Upper lobe of right lung (tissue), 1 donor: ENCODE results near the gene LBX2. TPM values are rescaled to one million over a fixed set of nuclear protein-coding genes. Genes with fewer than 3 reads are reported as not detected.

Source experiments
- ATAC-seq: fragments of 200-7000 bp; cut with Tn5 transposase; one replicate; pipeline ENCODE4 v1.9.1; 2020; ENCODE audit warnings: mild to moderate bottlenecking, moderate library complexity
- DNase-seq: peaks from one replicate; pipeline ENCODE4 v3.0.0-alpha.2; 2020
- H3K27ac ChIP-seq: fragments of 200-600 bp; one replicate; pipeline ENCODE4 v1.8.0; 2022
- H3K27me3 ChIP-seq: fragments of 200-600 bp; one replicate; pipeline ENCODE4 v1.8.0; 2022; ENCODE audit warnings: mild to moderate bottlenecking
- H3K36me3 ChIP-seq: fragments of 200-600 bp; one replicate; pipeline ENCODE4 v1.8.0; 2022
- H3K4me1 ChIP-seq: fragments of 200-600 bp; one replicate; pipeline ENCODE4 v1.8.0; 2022
- H3K4me3 ChIP-seq: fragments of 200-600 bp; one replicate; pipeline ENCODE4 v1.8.0; 2022; ENCODE audit warnings: mild to moderate bottlenecking
- H3K9me3 ChIP-seq: fragments of 200-600 bp; one replicate; pipeline ENCODE4 v1.8.0; 2022
- CTCF ChIP-seq: fragments of 200-600 bp; IDR thresholded peaks from one replicate; pipeline ENCODE4 v1.8.0; 2022; ENCODE audit warnings: antibody characterized with exemption
- intact Hi-C: fragments of 100-400 bp; cut with DNase I; formaldehyde crosslinking; loops from one replicate; pipeline ENCODE4 v1.11.0; 2022
- total RNA-seq: library from RNA; stranded (reverse); fragmentation: NEBNext Ultra II Directional; extraction: Animal tissue kit (Norgen Biotek cat#: 25700); gene quantifications from one replicate; pipeline ENCODE4 v1.2.1, GENCODE V29; 2021
- donor health status: DM: no; HTN: yes; CAD: no; lungs with severe emphysema.

LBX2 gene
- total RNA-seq, 1 donor from 2014 or later: 1.8 TPM

- peaks cover 41% of the 10 kb centered on the region for H3K27me3 ChIP-seq
- no peak overlapping the region for H3K27ac ChIP-seq
- ATAC-seq (no peak), DNase-seq (no peak)
- no peaks in the 10 kb centered on the region for H3K9me3 ChIP-seq
- peaks cover 9% of the 10 kb centered on the region for H3K36me3 ChIP-seq
- no peak overlapping the region for H3K4me3 ChIP-seq
- intact Hi-C loops: no loop called here
- peaks cover 45% of the 10 kb centered on the region for H3K4me1 ChIP-seq
- TF ChIP-seq CTCF: no peak
Observed at GRCh38 chr2:74500578-74500946, 1.2 kb upstream of the LBX2 start.

GRCh38 chr2:74499940-74500577, 656 bp upstream of the LBX2 start:
- peaks cover 40% of the 10 kb centered on the region for H3K4me1 ChIP-seq
- peaks cover 41% of the 10 kb centered on the region for H3K27me3 ChIP-seq
- DNase-seq (no peak), ATAC-seq (no peak)
- peaks cover 5% of the 10 kb centered on the region for H3K36me3 ChIP-seq
- H3K27ac ChIP-seq: no peak overlapping the region
- no peak for TF ChIP-seq CTCF
- intact Hi-C loops: loop anchor here (10.0 kb wide), 1 partner anchor 85 kb away; no protein-coding TSS in a partner anchor
- no peaks in the 10 kb centered on the region for H3K9me3 ChIP-seq
- H3K4me3 ChIP-seq: no peak overlapping the region

- Histone ChIP-seq H3K9me3 (no peaks in the 10 kb centered on the region), H3K36me3 (peaks cover 2% of the 10 kb centered on the region), H3K27ac (no peak overlapping the region), H3K4me3 (peak overlapping the region; percentile 44), H3K4me1 (peaks cover 34% of the 10 kb centered on the region), H3K27me3 (peaks cover 41% of the 10 kb centered on the region)
- intact Hi-C loops: loop anchor here (10.0 kb wide), 1 partner anchor 86 kb away; no protein-coding TSS in a partner anchor
- ATAC-seq: peak; percentile 1
- TF ChIP-seq CTCF: no peak
- no peak for DNase-seq
Observed at GRCh38 chr2:74498500-74499266, 720 bp downstream of the LBX2 start.

GRCh38 chr2:74497777-74498499, 1.5 kb downstream of the LBX2 start:
- peaks cover 41% of the 10 kb centered on the region for H3K27me3 ChIP-seq
- H3K4me3 ChIP-seq: peak overlapping the region; percentile 44
- no peak for TF ChIP-seq CTCF
- peaks cover 29% of the 10 kb centered on the region for H3K4me1 ChIP-seq
- H3K9me3 ChIP-seq: no peaks in the 10 kb centered on the region
- no peak overlapping the region for H3K27ac ChIP-seq
- intact Hi-C loops: loop anchor here (10.0 kb wide), 1 partner anchor 87 kb away; no protein-coding TSS in a partner anchor
- peaks cover 9% of the 10 kb centered on the region for H3K36me3 ChIP-seq
- peak; percentile 58 for ATAC-seq
- DNase-seq: peak; percentile 77

- Histone ChIP-seq H3K27ac (no peak overlapping the region), H3K9me3 (no peaks in the 10 kb centered on the region), H3K36me3 (peaks cover 17% of the 10 kb centered on the region), H3K4me3 (peak overlapping the region; percentile 44), H3K4me1 (peaks cover 25% of the 10 kb centered on the region), H3K27me3 (peaks cover 41% of the 10 kb centered on the region)
- DNase-seq (no peak), ATAC-seq (no peak)
- no peak for TF ChIP-seq CTCF
- intact Hi-C loops: loop anchor here (10.0 kb wide), 1 partner anchor 88 kb away; no protein-coding TSS in a partner anchor
Observed at GRCh38 chr2:74496997-74497776, 2.2 kb downstream of the LBX2 start.
